ENCODE measurements around the gene DDX5. TPM values are rescaled to one million over a fixed set of nuclear protein-coding genes. Genes with fewer than 3 reads are reported as not detected.

DDX5 gene
- 100 to 1,000 TPM; 616 to 794 (median 655) TPM for total RNA-seq

DNA sequence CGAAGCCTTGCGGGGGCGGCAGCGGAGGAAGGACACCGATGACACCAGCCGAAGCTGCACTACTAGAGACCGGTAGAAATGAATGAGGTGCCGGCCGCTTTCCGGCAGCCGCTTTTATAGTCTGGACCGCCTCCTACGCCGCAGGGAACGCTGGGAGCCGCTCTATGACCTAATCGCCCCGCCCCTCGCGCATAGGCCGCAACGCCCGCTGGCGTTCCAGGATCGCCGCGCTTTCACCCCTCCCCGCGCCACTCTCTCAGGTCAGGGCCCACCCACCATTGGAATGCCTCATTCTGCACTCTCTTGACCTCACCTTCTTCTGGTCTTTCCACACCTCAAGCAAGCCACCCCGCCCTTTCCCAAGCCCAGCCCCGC is at the start of gene DDX5:
Gene DDX5 (minus strand): TSS at position 89 of the 375 bp plus-strand sequence. CDS start 170 bp downstream, outside the sequence.
- peaks cover 0 to 17% of the 10 kb centered on the region in 2 donors for H3K4me1 ChIP-seq
- H3K9me3 ChIP-seq: no peaks in the 10 kb centered on the region
- H3K27me3 ChIP-seq: no peaks in the 10 kb centered on the region
- peak within 1 kb of the TSS; percentile 99 to 100 for H3K27ac ChIP-seq
- TF ChIP-seq CTCF (IDR thresholded peaks at IDR 0.05): peak in 1 of 3 donors; percentile 9
- peak; percentile 99 to 100 (median 100) for TF ChIP-seq POLR2AphosphoS5 (IDR thresholded peaks at IDR 0.05)
- TF ChIP-seq POLR2A (IDR thresholded peaks at IDR 0.05): peak; percentile 99
- intact Hi-C loops (cut with DNase I; ENCODE audit: low total_unique reads): loop anchor here (10.0 kb wide), 1 partner anchor 181 kb away; no protein-coding TSS in a partner anchor
- peak; percentile 97 to 98 for DNase-seq (ENCODE audit: low spot score in 2 of 2)
- peak within 1 kb of the TSS; percentile 75 to 91 (median 83) for H3K4me3 ChIP-seq
- H3K36me3 ChIP-seq: peaks cover 25% of the 10 kb centered on the region

GRCh38 chr17:64555281-64555680 is 49.2 kb upstream of the DDX5 start:
- H3K36me3 ChIP-seq: no peaks in the 10 kb centered on the region
- no peaks in the 10 kb centered on the region for H3K9me3 ChIP-seq
- no peak for DNase-seq (ENCODE audit: low spot score in 2 of 2)
- TF ChIP-seq CTCF (IDR thresholded peaks at IDR 0.05): no peak
- TF ChIP-seq POLR2A (IDR thresholded peaks at IDR 0.05): no peak
- no peak for TF ChIP-seq POLR2AphosphoS5 (IDR thresholded peaks at IDR 0.05)
- H3K27me3 ChIP-seq: no peaks in the 10 kb centered on the region
- H3K27ac ChIP-seq: no peak overlapping the region
- H3K4me3 ChIP-seq: no peak overlapping the region
- H3K4me1 ChIP-seq: no peaks in the 10 kb centered on the region
- intact Hi-C loops (cut with DNase I; ENCODE audit: low total_unique reads): no loop called here

DNA sequence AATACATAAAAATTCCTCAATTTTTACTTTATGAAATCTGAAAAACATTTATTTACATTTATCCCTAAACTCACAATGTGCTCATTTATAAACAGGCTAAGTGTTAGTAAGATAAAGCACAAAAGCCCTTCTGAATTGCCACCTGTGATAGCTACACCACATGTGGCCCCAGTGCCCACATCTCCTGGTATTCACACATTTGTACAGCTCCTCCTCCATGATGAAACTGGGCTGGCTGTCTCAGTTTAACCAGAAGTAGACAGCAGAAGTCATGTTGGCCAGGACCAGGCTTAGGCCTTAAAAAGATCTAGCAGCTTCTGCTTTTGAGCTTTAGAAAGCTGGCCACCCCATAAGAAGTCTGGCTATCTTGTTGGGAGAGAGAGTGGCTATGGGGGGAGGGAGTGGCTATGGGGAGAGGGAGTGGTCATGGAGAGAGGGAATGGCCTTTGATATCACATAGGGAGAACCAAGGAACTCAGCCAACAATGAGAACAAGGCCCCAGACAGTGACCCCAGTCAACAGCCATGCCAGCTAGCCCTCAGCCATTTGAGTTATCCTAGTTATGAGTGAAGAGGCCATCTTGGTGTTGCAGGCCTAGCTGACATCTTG is 48.0 kb upstream of the DDX5 start:
- no peaks in the 10 kb centered on the region for H3K36me3 ChIP-seq
- no peaks in the 10 kb centered on the region for H3K9me3 ChIP-seq

GRCh38 chr17:64551461-64551860 is 45.4 kb upstream of the DDX5 start:
- intact Hi-C loops (cut with DNase I; ENCODE audit: low total_unique reads): no loop called here
- Histone ChIP-seq H3K9me3 (no peaks in the 10 kb centered on the region), H3K4me3 (no peak overlapping the region), H3K27me3 (no peaks in the 10 kb centered on the region), H3K36me3 (no peaks in the 10 kb centered on the region), H3K4me1 (no peaks in the 10 kb centered on the region), H3K27ac (no peak overlapping the region)
- TF ChIP-seq POLR2A (IDR thresholded peaks at IDR 0.05) (no peak), POLR2AphosphoS5 (IDR thresholded peaks at IDR 0.05) (no peak), CTCF (IDR thresholded peaks at IDR 0.05) (no peak)
- DNase-seq (ENCODE audit: low spot score in 2 of 2): no peak

More for the DNA sequence above, 48.0 kb upstream of the DDX5 start:
- intact Hi-C loops (cut with DNase I; ENCODE audit: low total_unique reads): no loop called here
- no peak overlapping the region for H3K4me3 ChIP-seq
- no peaks in the 10 kb centered on the region for H3K4me1 ChIP-seq
- no peak for DNase-seq (ENCODE audit: low spot score in 2 of 2)
- H3K27ac ChIP-seq: no peak overlapping the region
- TF ChIP-seq POLR2AphosphoS5 (IDR thresholded peaks at IDR 0.05) (no peak), CTCF (IDR thresholded peaks at IDR 0.05) (no peak), POLR2A (IDR thresholded peaks at IDR 0.05) (no peak)
- H3K27me3 ChIP-seq: no peaks in the 10 kb centered on the region

GRCh38 chr17:64547319-64547718 is 41.2 kb upstream of the DDX5 start:
- Histone ChIP-seq H3K4me3 (no peak overlapping the region), H3K27me3 (no peaks in the 10 kb centered on the region), H3K9me3 (no peaks in the 10 kb centered on the region), H3K4me1 (no peaks in the 10 kb centered on the region), H3K27ac (no peak overlapping the region), H3K36me3 (no peaks in the 10 kb centered on the region)
- no peak for TF ChIP-seq CTCF (IDR thresholded peaks at IDR 0.05)
- no peak for TF ChIP-seq POLR2A (IDR thresholded peaks at IDR 0.05)
- TF ChIP-seq POLR2AphosphoS5 (IDR thresholded peaks at IDR 0.05): no peak
- no peak for DNase-seq (ENCODE audit: low spot score in 2 of 2)
- intact Hi-C loops (cut with DNase I; ENCODE audit: low total_unique reads): no loop called here
